Measurements from ENCODE around the gene SPO11.

DNA sequence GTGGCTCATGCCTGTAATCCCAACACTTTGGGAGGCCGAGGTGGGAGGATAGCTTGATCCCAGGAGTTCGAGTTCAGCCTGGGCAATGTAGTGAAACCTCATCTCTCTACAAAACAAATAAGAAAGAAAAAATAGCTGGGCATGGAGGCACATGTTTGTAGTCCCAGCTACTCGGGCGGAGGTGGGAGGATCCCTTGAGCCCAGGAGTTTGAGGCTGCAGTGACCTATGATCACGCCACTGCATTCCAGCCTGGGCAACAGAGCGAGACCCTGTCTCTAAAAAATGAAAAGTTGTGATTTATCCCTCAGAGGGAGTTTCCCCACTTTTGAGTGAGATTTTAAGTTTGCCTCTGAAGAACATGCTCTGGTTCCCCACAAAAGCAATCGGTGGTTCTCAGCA lies 45.7 kb upstream of the SPO11 start:
- TF ChIP-seq CTCF (IDR thresholded peaks at IDR 0.05) (no peak), POLR2AphosphoS5 (IDR thresholded peaks at IDR 0.05) (no peak), EP300 (IDR thresholded peaks at IDR 0.05) (no peak)

Data from esophagus muscularis mucosa (tissue), 4 donors.